OCI-LY1 (cell line): ENCODE measurements around the gene EFHC1.

Source experiments
- EZH2 ChIP-seq: fragments of 200-600 bp; sonication (generic), shearing (Covaris generic); IDR thresholded peaks from 2 replicates; pipeline ENCODE4 v1.8.0; 2017; ENCODE audit warnings: borderline replicate concordance, mixed run types, mild to moderate bottlenecking, antibody characterized with exemption, low read length, moderate library complexity, mixed read lengths
- TF ChIP-seq, protein P1 (sequence below): fragments of 200-600 bp; sonication (generic), shearing (Covaris generic); IDR thresholded peaks from 2 replicates; pipeline ENCODE4 v1.5.1; 2017; ENCODE audit warnings: mild to moderate bottlenecking, antibody characterized with exemption, low read length, moderate library complexity, mixed read lengths

DNA sequence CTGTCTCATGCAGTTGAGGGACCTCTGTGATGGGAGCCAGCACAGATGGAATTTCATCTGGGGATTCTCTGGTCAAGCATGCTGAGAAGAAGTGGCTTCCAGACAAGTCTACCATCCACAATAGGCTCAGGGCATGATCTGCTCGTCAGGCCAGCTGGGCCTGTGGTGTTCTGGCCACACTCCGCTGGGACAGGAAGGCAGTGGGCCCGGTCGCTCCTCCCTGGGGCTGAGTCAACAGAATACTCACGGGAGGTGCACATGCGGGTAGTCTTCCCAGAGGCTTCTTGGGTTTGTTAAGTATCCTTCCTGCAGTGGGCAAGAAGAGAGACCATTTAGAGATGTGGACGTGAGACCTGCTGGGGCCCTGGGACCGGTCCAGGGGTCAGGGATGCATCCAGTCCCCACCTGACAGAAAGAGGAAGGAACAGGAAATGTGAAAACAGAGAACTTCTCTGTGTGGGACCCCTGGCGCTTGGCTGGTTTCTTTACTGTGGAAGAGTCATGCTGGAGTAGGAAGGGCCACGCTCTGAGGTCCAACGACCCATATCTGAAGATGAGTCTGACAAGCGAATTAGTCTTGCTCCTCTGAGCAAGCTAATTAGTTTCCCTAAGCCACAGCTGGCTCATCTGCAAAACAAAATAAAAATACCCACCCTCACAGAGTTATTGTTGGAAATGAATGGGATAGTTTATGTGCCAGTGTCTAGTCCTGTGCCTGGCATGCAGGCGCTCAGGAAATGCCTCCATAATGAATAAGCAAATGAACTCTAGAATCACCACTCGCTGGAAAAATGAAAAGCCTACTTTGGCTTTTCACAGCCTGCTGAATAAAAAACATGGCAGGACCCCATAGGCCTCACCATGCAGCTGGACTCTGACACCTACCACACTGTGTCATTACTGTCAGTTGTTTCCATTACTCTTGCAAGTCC is 89.4 kb downstream of the EFHC1 start:
- TF ChIP-seq, protein P1, sequence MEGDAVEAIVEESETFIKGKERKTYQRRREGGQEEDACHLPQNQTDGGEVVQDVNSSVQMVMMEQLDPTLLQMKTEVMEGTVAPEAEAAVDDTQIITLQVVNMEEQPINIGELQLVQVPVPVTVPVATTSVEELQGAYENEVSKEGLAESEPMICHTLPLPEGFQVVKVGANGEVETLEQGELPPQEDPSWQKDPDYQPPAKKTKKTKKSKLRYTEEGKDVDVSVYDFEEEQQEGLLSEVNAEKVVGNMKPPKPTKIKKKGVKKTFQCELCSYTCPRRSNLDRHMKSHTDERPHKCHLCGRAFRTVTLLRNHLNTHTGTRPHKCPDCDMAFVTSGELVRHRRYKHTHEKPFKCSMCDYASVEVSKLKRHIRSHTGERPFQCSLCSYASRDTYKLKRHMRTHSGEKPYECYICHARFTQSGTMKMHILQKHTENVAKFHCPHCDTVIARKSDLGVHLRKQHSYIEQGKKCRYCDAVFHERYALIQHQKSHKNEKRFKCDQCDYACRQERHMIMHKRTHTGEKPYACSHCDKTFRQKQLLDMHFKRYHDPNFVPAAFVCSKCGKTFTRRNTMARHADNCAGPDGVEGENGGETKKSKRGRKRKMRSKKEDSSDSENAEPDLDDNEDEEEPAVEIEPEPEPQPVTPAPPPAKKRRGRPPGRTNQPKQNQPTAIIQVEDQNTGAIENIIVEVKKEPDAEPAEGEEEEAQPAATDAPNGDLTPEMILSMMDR: no peak
- no peak for TF ChIP-seq EZH2
